NCI-H2227 treated with DMSO at 0.1 percent for 48 hours (cell line): ENCODE results near the gene LRRC8D.
"Not testable (repeated sequence)": the region's sequence is repeated elsewhere in the genome, so short reads cannot be mapped to it uniquely, and the experiment has no call there.

ENCODE experiments used
- DNase-seq: peaks from one replicate; lab custom pipeline; 2025; lab: John Stamatoyannopoulos, UW

Gene LRRC8D

GRCh38 chr1:89913353-89914095 lies 92.7 kb downstream of the LRRC8D start:
- DNase-seq = no peak

DNA sequence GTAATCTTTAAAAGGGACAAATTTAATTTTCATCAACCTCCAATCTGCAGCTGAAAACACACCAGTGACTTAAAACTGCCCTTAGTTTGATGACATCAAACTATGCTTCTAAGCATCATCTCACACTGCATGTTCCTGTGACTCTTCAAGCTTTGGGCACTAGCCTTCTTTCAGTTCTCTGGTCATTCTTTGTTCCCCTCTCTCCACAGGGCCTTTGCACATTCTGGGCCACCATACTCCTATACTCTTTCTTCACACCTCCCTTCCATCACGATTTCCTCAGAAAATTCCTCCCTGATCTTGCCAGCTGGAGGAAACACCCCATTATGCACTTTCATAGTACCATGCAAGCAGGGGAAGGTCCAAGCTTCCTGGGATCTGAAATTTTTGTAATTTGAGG lies 96.5 kb downstream of the LRRC8D start:
- DNase-seq = no peak

GRCh38 chr1:89918127-89918793 lies 97.4 kb downstream of the LRRC8D start:
- DNase-seq = no peak

GRCh38 chr1:89918794-89919155 lies 97.9 kb downstream of the LRRC8D start:
- no peak for DNase-seq

DNA sequence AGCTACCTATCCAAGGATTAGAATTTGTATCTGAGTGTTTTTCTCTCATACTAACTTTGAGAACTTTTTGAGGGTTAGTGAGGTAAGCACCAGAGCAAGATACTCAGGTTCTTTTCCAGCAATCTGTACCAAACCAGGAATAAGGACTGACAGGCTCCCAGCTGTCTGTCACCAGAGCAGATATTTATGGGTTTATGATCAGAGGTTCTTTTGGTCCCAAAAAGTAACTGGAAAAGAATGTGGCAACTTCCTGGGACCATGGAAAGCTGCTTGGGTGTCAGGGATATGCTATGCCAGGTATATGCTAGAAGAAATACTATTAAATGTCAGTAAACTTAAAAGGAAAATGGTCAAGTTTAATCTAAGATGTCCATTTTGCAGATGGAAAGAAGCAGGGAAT lies 98.3 kb downstream of the LRRC8D start:
- no peak for DNase-seq

GRCh38 chr1:89922911-89923310 lies 102.1 kb downstream of the LRRC8D start:
- no peak for DNase-seq

GRCh38 chr1:89923517-89923916 lies 102.7 kb downstream of the LRRC8D start:
- DNase-seq = no peak

DNA sequence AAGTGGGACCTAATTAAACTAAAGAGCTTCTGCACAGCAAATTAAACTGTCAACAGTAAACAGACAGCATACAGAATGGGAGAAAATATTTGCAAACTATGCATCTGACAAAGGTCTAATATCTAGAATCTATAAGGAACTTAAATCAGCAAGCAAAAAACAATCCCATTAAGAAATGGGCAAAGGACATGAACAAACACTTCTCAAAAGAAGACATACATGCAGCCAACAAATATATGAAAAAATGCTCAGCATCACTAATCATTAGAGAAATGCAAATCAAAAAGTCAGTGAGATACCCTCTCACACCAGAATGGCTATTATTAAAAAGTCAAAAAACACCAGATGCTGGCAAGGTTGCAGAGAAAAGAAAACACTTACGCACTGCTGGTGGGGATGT lies 103.2 kb downstream of the LRRC8D start:
- not testable (repeated sequence) for DNase-seq

DNA sequence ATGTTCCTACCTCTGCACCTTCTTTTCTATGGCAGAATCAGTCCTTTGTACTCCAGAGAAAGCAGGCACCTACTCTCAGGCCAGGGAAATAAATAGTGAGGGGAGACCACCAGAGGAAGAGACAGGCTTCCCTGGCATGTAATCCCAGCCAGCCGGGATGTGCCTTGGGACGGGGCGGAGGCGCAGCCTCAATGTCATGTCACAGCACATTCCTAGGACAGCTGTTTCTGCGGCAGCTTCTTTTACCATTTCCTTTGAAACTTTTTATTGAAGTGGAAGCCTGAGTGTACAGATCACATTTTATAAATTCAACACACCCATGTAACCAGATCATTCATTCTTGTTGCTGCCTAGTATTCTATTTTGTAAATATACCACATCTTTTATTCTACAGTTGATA lies 106.2 kb downstream of the LRRC8D start:
- no peak for DNase-seq

- no peak for DNase-seq
Measured at GRCh38 chr1:89927478-89927877, 106.6 kb downstream of the LRRC8D start.

DNA sequence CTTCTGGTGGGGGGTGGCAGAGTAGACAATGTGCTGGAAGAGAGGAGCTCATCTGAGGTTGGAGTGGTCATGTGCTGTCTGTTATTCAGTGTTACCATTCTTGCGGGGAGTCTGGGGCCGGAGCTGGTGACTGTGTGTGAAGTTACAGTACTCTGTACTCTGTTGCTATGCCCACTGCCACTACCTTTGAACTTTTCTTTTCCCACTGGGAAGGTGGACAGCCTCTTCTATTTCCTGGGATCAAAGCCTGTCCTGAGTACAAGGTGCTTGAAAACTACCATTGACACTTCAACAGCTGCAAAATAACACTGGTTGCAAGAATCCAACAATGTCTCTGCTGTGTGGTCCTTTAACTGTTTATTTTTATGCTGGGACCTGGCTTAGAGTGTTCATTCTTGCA lies 107.7 kb downstream of the LRRC8D start:
- no peak for DNase-seq

GRCh38 chr1:89929467-89930063 lies 108.7 kb downstream of the LRRC8D start:
- DNase-seq = no peak

DNA sequence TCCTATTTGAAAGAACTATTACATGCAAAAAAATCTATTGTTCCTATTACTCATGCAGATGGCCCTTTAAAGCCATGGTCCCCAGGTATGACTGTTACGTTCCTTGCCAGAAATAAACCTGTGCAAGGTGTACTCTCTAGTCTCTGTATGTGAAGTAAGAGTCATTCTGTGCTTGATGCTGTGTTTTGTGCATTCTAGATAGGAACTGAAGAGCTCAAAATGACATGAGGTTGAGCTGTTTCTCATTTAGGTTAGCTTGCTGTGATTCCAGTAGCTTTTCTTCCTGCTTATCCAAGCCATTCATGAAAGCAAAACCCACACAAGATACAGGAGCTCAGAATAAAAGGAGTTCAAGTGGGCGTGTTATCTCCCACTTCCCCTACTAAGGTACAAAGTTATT lies 109.7 kb downstream of the LRRC8D start:
- DNase-seq = no peak

GRCh38 chr1:89931964-89932363 lies 111.1 kb downstream of the LRRC8D start:
- no peak for DNase-seq

- DNase-seq = no peak
Measured at GRCh38 chr1:89932598-89933364, 111.9 kb downstream of the LRRC8D start.

DNA sequence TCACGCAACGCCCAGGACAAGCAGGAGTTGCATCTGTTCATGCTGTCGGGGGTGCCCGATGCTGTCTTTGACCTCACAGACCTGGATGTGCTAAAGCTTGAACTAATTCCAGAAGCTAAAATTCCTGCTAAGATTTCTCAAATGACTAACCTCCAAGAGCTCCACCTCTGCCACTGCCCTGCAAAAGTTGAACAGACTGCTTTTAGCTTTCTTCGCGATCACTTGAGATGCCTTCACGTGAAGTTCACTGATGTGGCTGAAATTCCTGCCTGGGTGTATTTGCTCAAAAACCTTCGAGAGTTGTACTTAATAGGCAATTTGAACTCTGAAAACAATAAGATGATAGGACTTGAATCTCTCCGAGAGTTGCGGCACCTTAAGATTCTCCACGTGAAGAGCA lies 113.6 kb downstream of the LRRC8D start:
- no peak for DNase-seq

GRCh38 chr1:89935235-89935634 lies 114.4 kb downstream of the LRRC8D start:
- no peak for DNase-seq

DNA sequence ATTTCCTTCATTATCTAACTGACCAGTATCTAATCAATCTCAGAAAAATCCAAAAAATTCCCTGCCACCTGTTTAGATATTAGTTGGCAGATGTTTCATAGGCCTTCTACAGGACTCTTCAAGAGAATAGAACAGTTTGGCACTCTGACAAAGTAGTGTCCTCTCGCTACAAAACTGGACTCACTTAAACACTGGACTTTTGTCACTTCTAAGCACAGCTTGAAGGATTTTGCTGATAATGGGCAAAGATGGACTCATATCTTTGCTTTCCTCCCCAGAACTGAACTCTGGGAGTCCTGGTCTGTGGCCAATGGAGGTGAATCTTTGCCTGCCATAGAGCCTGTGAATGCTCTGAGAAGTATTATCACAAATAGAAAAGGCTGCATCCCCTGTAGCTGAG lies 115.9 kb downstream of the LRRC8D start:
- DNase-seq = no peak

DNA sequence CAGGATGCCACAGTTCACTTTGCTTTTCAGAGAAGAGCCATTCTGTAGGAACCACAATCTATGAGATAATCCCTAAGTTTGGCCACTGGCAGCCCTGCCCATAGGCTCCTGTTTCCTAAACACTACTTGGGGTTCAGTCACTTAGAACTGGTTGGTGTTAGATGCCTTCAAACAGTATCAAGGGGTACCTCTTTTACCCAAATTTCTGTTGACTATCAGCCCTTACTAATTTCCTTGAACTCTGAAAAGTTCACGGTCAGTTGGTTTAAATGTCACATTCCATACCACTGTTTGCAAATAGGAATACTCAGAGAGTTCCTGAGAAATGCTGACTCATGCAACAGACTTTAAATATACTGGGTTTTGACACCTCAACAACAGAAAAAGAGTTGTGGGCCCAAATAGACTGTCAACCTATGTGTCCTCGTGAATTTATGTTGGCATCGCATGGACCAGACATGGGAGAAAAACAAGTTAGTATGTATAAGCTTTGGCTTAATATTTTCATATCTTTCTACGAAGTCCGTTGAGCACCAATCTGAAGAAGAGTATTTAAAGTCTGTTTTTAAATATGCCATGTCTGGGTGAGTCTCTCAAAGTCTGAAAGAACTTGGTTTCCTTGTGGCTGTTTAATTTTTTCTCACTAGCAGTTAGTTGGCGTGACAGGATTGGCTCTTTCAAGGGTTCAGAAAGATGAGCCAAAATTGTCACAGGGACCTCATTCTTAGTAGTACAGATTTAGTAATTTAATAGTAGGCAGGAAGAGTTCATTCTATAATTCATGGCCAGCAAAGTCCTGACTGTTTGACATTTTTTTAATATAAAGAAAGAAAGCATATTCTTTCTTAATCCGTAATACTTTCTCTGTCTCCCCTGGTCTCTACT lies 117.6 kb downstream of the LRRC8D start:
- DNase-seq = no peak

GRCh38 chr1:89939059-89939570 lies 118.3 kb downstream of the LRRC8D start:
- no peak for DNase-seq

DNA sequence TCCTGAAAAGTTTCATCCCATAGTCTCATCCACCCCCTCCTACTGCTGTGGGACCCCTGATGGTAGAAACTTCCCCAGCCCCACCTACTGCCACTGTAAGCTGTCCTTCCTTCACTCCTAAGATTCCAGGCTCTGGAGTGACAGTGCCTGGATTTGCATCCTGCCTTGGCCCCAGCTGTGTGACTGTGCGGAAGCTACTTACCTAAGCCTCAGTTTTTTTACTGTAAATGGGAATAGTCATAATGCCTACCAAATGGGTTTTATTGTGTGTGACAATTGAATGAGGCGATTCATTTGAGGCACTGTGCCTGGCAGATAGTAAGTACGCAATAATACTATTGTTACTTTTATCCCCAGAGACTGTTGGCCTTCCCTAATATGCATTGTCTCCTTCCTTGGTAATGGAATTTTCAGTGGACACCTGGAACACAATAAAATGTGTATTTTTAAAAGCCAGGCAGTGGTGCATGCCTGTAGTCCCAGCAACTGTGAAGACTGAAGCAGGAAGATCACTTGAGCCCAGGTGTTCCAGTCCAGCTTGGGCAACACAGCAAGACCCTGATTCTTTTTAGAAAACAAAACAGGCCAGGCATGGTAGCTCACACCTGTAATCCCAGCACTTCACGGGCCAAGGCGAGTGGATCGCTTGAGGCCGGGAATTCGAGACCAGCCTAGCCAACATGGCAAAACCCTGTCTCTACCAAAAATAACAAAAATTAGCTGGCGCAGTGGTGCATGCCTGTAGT lies 119.0 kb downstream of the LRRC8D start:
- DNase-seq = no peak
